PC-9 (cell line): ENCODE measurements around the gene AFG3L2. TPM values are rescaled to one million over a fixed set of nuclear protein-coding genes. Genes with fewer than 3 reads are reported as not detected.

Experiments
- BruUV-seq: library from RNA; stranded (reverse); fragments of 400-500 nt; replicated peaks from 2 replicates; lab custom pipeline; 2021; lab: Mats Ljungman, UMichigan
- CTCF ChIA-PET: fragments of 300-600 bp; sonication (Branson Sonifier 250); formaldehyde crosslinking; loops from one replicate; lab custom pipeline; 2022; ENCODE audit warnings: antibody characterized with exemption; lab: Charles Lee
- POLR2A ChIA-PET: fragments of 300-600 bp; sonication (Branson Sonifier 250); formaldehyde crosslinking; loops from one replicate; lab custom pipeline; 2022; ENCODE audit warnings: antibody characterized with exemption; ENCODE audit not compliant: unreplicated experiment; lab: Charles Lee
- DNase-seq, 2 experiments: peaks; one replicate each; pipeline versions ENCODE4 v3.0.0 to v3.0.0-alpha.2; 2015 to 2022; ENCODE audit warnings: mixed read lengths in 1 of 2
- H2AFZ ChIP-seq: fragments of 200-600 bp; sonication (generic); 2 replicates; pipeline ENCODE4 v1.8.1; 2017; ENCODE audit warnings: antibody characterized with exemption
- H3F3A ChIP-seq: fragments of 200-600 bp; sonication (generic); 2 replicates; pipeline ENCODE4 v1.8.1; 2017; ENCODE audit warnings: antibody characterized with exemption, mild to moderate bottlenecking, low read depth; ENCODE audit not compliant: insufficient read depth
- H3K27ac ChIP-seq: fragments of 200-600 bp; sonication (generic); 2 replicates; pipeline ENCODE4 v1.6.1; 2016; ENCODE audit warnings: mixed run types
- H3K27me3 ChIP-seq: fragments of 200-600 bp; sonication (generic); 2 replicates; pipeline ENCODE4 v1.6.1; 2016; ENCODE audit warnings: low read depth, mixed run types; ENCODE audit not compliant: insufficient read depth
- H3K36me3 ChIP-seq: fragments of 200-600 bp; sonication (generic); 2 replicates; pipeline ENCODE4 v1.6.1; 2016; ENCODE audit warnings: low read depth, mixed run types
- H3K4me1 ChIP-seq: fragments of 200-600 bp; sonication (generic); replicated peaks from 2 replicates; pipeline ENCODE4 v1.6.1; 2016; ENCODE audit warnings: mixed run types; ENCODE audit not compliant: insufficient read depth
- H3K4me2 ChIP-seq: fragments of 200-600 bp; sonication (generic); 2 replicates; pipeline ENCODE4 v1.6.1; 2017; ENCODE audit warnings: mixed run types
- H3K4me3 ChIP-seq: fragments of 200-600 bp; sonication (generic); 2 replicates; pipeline ENCODE4 v1.6.1; 2016; ENCODE audit warnings: mixed run types
- H3K79me2 ChIP-seq: fragments of 200-600 bp; sonication (generic); 2 replicates; pipeline ENCODE4 v1.6.1; 2017; ENCODE audit warnings: low read depth, mixed run types
- H3K9me2 ChIP-seq: fragments of 200-600 bp; sonication (generic); 2 replicates; pipeline ENCODE4 v1.8.1; 2017; ENCODE audit warnings: mild to moderate bottlenecking; ENCODE audit not compliant: insufficient read depth
- H3K9me3 ChIP-seq: fragments of 200-600 bp; sonication (generic); 2 replicates; pipeline ENCODE4 v1.8.1; 2016; ENCODE audit warnings: low read depth; ENCODE audit not compliant: insufficient read depth
- H4K20me1 ChIP-seq: fragments of 200-600 bp; sonication (generic); 2 replicates; pipeline ENCODE4 v1.8.1; 2017; ENCODE audit not compliant: insufficient read depth
- EZH2 ChIP-seq: fragments of 200-600 bp; sonication (generic); IDR thresholded peaks from 2 replicates; pipeline ENCODE4 v1.8.0; 2017; ENCODE audit warnings: antibody characterized with exemption, low read depth
- intact Hi-C: fragments of 100-400 bp; cut with micrococcal nuclease; formaldehyde crosslinking; loops from one replicate; pipeline ENCODE4 v1.10.0; 2022; ENCODE audit not compliant: unreplicated experiment
- total RNA-seq: library from RNA; stranded (reverse); gene quantifications from 2 replicates; pipeline ENCODE4 v1.2.3, GENCODE V29; 2021
- TF ChIP-seq, protein P1 (sequence below): fragments of 200-600 bp; sonication (generic); conservative IDR thresholded peaks from 2 replicates; pipeline ENCODE4 v1.6.1; 2017; ENCODE audit warnings: mixed run types, antibody characterized with exemption, mild to moderate bottlenecking, moderate library complexity

The AFG3L2 gene
- total RNA-seq, 1 experiment from 2014 or later, result 69.4 TPM

DNA sequence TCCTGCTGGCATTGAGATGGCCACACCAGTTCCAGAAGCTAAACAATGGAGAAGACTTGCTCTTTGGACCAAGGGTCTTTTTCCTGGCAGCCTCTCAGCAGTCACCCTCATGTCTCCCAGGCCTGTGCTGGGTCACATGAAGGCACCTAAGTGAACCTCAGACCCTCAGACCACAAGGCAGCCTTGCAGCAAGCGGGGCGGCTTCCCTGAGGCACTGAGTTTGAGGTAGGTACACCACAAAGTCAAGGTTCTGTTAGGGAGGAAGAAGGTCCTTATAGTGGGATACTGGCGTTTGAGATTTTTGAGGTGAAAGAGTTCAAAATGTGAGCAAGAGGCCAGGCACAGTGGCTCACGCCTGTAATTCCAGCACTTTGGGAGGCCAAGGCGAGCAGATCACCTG, 22.2 kb upstream of the AFG3L2 start:
- Histone ChIP-seq H3K9me3 (no peaks in the 10 kb centered on the region), H2AFZ (no peak overlapping the region), H3K27ac (no peak overlapping the region), H3K36me3 (no peaks in the 10 kb centered on the region), H3K4me2 (no peak overlapping the region), H3K4me3 (no peak overlapping the region), H3K79me2 (no peaks in the 10 kb centered on the region), H3K4me1 (peaks cover 26% of the 10 kb centered on the region), H3K27me3 (no peaks in the 10 kb centered on the region), H3F3A (peaks cover 39% of the 10 kb centered on the region), H3K9me2 (no peaks in the 10 kb centered on the region), H4K20me1 (no peaks in the 10 kb centered on the region)
- POLR2A ChIA-PET, result no interaction called here
- no TSS peak for BruUV-seq
- intact Hi-C loops, result loop anchor here (5.0 kb wide), 2 partner anchors 198 to 548 kb away; partner anchors contain the start of gene SEH1L
- CTCF ChIA-PET, result no interaction called here
- no peak for TF ChIP-seq EZH2
- TF ChIP-seq, protein P1, sequence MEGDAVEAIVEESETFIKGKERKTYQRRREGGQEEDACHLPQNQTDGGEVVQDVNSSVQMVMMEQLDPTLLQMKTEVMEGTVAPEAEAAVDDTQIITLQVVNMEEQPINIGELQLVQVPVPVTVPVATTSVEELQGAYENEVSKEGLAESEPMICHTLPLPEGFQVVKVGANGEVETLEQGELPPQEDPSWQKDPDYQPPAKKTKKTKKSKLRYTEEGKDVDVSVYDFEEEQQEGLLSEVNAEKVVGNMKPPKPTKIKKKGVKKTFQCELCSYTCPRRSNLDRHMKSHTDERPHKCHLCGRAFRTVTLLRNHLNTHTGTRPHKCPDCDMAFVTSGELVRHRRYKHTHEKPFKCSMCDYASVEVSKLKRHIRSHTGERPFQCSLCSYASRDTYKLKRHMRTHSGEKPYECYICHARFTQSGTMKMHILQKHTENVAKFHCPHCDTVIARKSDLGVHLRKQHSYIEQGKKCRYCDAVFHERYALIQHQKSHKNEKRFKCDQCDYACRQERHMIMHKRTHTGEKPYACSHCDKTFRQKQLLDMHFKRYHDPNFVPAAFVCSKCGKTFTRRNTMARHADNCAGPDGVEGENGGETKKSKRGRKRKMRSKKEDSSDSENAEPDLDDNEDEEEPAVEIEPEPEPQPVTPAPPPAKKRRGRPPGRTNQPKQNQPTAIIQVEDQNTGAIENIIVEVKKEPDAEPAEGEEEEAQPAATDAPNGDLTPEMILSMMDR, result no peak
- DNase-seq, result no peak

DNA sequence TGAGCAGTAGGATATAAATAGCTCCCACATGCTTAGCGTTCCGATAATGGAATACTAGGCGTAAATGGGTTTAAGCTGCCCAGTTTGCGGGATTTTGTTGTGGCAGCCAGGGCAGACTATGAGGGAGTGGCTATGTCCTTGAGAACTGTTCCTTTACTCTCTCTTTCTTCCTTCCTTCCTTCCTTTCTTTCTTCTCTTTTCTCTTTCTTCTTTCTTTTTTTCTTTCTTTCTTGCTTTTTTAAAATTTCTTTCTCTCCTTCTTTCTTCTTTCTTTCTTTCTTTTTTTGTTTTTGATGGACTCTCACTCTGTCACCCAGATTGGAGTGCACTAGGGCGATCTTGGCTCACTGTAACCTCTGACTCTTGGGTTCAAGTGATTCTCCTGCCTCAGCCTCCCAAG, 21.6 kb upstream of the AFG3L2 start:
- Histone ChIP-seq H2AFZ (no peak overlapping the region), H4K20me1 (no peaks in the 10 kb centered on the region), H3K27me3 (no peaks in the 10 kb centered on the region), H3F3A (peaks cover 33% of the 10 kb centered on the region), H3K4me1 (peaks cover 20% of the 10 kb centered on the region), H3K79me2 (no peaks in the 10 kb centered on the region), H3K4me2 (no peak overlapping the region), H3K36me3 (no peaks in the 10 kb centered on the region), H3K9me2 (no peaks in the 10 kb centered on the region), H3K4me3 (no peak overlapping the region), H3K27ac (no peak overlapping the region), H3K9me3 (no peaks in the 10 kb centered on the region)
- intact Hi-C loops, result loop anchor here (5.0 kb wide), 2 partner anchors 199 to 549 kb away; partner anchors contain the start of gene SEH1L
- TF ChIP-seq, protein P1, result no peak
- TF ChIP-seq EZH2, result no peak
- DNase-seq, result no peak
- no TSS peak for BruUV-seq
- CTCF ChIA-PET, result no interaction called here
- POLR2A ChIA-PET, result no interaction called here

DNA sequence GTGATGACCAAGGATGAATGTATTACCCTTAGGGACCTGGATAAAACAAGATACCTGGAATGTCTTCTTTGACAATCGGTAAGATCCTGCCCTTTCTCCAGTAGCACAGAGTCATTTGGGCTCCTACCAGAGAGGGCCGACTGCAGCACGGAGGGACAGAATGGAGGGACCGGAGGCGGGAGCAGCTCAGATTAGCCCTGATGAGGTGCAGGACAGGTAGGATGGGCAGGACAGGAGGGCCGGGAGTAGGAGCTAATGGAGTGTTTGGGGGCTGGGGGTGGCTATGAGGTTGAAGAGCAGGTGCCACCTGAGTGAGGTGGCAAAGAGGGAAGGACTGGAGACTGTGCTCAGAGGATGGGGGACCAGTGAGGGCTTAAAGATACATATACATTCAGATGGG, 20.8 kb upstream of the AFG3L2 start:
- Histone ChIP-seq H3K9me2 (no peaks in the 10 kb centered on the region), H3K4me2 (no peak overlapping the region), H4K20me1 (no peaks in the 10 kb centered on the region), H3K4me3 (no peak overlapping the region), H3K36me3 (no peaks in the 10 kb centered on the region), H3K27me3 (no peaks in the 10 kb centered on the region), H3K27ac (no peak overlapping the region), H3K79me2 (no peaks in the 10 kb centered on the region), H2AFZ (no peak overlapping the region), H3F3A (peaks cover 25% of the 10 kb centered on the region), H3K4me1 (peaks cover 12% of the 10 kb centered on the region), H3K9me3 (no peaks in the 10 kb centered on the region)
- intact Hi-C loops, result loop anchor here (5.0 kb wide), 2 partner anchors 200 to 550 kb away; partner anchors contain the start of gene SEH1L
- no peak for DNase-seq
- BruUV-seq, result no TSS peak
- POLR2A ChIA-PET, result no interaction called here
- no peak for TF ChIP-seq EZH2
- TF ChIP-seq, protein P1, result no peak
- CTCF ChIA-PET, result no interaction called here
